ENCODE measurements around the gene TMUB2.
A peak's percentile ranks its signal among the peaks of the same experiment; 100 is the strongest.

TMUB2 gene

GRCh38 chr17:44203731-44204440 is 17.1 kb downstream of the TMUB2 start:
- peak; percentile 26 for DNase-seq

DNA sequence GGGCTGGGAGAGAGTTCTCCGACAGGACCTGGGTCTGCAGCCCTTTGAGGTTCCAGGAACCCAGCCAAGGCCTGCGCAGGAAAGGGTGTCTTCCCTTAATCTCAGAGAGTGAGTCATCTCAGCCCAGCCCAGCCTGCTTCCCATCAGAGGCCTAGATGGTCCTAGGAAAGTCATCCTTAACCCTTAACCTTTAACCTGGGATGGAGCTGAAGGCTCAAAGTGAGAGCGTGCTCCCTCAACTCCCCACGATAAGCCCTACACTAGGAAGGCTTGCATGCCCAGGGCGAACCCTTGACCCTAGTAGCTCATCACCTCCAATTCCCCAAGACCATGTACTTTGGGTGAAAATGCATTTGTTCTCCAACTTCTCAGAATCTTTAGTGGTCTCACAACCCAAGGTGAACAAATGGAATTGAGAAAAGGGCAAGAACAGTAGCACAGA is 17.7 kb downstream of the TMUB2 start:
- no peak for DNase-seq

DNA sequence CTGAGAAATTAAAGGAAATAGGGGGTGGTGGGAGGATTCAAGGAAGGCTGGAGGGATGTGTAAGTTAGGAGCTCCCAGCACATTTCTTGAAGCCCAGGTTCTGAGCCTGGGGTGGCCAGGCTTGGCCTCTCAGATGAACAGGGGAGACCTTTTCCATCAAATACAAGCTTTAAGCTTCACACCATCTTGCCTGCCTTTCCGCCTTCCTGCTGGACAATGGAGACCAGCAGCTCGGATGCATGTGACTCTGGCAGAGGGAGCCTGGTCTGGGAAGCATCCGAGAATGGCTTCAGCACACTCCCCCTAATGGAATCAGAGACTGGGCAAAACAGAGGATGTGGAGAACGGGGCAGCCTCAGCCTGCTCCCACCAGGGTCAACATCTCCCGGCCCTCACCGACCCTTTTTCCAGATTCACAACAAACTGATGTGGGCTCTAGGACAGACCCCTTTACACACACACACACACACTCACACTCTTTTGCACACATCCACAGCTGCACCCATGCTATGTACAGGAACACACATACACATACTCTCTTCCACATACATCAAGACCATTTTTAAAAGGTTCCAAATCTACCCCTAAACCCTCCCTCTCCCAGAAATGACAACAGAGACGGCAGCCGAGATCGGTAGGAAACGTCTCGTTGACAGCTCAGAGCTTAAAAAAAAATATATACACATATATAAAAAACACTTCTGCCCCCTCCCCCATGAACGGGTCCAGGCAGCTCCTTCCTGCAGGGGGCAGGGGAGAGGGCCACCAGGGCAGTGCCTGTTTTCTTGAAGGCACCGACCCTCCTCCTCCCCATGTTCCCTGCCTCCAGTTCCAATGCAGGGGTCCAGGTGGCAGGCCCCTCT is 19.4 kb downstream of the TMUB2 start:
- DNase-seq, result no peak

GRCh38 chr17:44206825-44207155 is 20.0 kb downstream of the TMUB2 start:
- DNase-seq, result no peak

DNA sequence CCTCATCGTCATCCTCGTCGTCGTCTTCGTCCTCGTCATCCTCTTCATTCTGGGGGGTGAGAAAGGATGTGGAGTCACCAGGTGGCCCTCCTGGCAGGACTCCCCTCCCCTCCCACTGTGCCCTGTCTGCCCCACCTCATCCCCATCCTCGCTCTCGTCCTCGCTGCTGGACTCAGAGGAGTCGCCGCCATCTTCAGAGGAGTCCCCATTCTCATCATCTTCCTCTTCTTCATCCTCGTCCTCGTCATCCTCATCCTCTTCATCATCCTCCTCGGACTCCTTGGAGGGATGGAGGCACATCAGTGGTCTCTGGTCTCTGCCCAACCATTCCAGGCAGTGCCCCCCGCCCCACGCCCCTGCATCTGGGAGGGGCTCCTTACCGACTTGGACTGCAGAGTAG is 20.5 kb downstream of the TMUB2 start:
- DNase-seq, result no peak

DNA sequence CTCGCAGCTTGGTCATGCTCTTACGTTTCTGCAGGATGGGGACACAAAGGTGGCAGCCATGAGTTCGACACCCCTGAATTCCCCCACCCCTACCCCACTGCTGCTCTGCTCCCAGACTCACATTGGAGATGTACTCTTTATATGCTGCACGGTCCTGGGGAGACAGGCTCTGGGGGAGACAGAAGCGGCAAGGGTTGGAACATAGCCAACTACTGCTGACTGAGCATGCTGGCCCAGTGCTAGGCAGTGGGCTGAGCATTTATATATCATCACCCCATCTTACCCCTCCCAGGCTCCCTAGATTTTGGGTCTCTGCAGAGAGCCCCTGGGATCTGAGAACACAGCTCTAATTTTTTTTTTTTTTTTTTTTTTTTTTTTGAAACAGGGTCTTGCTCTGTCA is 21.0 kb downstream of the TMUB2 start:
- DNase-seq, result no peak

DNA sequence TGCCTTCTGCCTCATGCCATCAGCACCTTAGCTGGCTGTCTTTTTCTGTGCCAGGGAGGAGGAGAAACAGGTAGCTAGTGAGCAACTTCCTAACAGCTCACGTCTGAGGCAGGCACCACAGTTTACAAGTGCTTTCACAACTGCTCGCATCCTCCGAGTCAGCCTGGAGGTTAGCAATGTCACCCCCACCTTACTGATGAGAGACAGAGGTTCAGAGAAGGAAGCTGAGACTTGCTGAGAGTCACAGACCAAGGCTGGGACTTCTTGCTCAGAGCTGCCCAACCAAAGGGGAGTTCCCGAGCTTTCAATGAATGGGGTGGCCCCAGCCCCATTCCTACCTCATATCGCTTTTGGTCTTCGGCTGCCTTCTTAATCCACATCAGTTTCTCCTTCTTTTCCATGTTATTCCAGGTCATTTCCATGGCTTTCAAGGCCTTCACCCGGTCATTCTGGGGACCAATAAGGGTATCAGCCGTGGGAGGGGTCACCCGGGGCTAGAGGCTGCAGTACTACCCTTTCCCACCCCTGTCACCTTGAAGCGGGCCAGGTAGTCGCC is 23.1 kb downstream of the TMUB2 start:
- DNase-seq, result peak; percentile 45

DNA sequence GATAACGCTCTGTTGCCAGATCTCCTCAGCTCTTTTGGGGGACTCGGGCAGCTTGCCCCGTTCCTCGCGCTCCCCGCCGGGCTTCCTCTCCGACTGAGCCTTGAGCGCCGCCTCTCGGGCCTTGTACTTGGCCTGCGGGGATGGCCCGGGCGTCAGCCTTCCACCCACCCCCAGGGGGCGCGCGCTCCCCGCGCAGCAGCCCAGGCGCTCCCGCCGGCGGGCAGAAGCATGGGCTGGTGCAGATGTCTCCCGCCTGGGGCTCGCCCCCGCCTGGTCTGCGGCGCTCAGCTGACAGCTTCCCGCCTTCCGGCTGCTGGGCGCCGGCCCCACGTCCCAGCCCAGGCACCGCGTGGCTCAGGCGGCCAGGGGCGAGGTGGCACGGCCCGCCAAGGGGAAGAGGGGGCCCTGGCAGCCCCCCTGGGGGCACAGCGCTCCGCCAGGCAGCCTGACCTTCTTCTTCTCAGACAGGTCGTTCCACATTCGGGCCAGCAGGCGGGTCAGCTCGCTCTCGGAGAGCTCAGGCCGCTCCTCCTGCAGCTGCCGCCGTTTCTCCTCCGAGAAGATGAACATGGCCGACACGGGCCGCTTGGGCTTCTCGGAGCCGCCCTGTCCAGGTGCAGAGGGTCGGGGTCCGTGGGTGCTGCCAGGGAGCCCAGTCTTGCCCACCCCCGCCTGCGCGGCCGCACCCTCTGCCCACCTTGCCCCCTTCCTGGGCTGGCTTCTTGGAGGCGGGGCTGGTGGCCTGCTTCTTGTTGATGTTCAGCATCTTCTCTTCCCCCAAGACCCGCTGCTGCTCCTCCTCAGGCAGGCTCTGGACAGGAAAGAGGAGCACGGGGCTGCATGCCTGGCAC is 23.8 kb downstream of the TMUB2 start:
- peak; percentile 62 for DNase-seq

- no peak for DNase-seq
Measured at GRCh38 chr17:44211281-44212265, 24.8 kb downstream of the TMUB2 start.

DNA sequence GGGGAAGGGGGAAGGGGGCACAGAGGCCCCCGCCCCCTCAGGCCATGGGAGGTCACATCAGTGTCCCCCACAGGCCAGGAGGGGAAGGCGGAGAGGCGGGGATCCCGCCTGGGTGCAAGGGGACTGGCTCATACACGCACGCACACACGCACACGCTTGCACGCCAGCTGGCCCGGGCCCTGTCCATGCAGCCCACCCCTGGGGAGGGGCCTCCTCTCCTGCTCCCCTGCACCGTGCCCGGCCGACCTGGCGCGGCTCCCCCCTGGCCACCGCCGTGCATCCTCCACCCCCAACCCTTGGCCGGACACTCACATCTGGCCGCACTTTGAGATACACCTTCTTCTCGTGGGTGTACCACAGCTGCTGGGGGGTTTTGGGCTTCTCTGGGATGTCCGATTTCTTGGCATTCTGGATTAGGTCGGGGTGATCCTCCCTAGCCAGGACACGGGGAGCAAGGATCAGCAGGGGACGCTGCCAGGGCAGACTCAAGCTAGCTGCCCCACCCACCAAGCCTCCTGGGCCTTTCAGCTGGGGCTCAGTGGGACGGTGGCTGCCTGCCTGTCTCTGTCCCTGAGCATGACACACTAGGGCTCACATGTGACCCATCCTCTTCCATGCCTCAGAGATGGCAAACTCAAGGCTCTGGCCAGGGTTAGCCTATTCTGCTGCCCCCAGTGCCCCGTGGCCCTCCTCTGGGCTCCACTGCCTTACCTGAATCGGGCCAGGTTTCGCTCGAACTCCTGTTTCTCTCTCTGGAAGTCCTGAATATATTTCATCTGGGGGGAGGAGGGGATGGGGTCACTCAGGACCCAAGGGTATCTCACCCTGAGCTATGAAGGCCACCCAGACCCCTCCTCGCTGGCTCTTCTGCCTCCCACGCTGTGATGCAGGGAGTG is 26.0 kb downstream of the TMUB2 start:
- no peak for DNase-seq

DNA sequence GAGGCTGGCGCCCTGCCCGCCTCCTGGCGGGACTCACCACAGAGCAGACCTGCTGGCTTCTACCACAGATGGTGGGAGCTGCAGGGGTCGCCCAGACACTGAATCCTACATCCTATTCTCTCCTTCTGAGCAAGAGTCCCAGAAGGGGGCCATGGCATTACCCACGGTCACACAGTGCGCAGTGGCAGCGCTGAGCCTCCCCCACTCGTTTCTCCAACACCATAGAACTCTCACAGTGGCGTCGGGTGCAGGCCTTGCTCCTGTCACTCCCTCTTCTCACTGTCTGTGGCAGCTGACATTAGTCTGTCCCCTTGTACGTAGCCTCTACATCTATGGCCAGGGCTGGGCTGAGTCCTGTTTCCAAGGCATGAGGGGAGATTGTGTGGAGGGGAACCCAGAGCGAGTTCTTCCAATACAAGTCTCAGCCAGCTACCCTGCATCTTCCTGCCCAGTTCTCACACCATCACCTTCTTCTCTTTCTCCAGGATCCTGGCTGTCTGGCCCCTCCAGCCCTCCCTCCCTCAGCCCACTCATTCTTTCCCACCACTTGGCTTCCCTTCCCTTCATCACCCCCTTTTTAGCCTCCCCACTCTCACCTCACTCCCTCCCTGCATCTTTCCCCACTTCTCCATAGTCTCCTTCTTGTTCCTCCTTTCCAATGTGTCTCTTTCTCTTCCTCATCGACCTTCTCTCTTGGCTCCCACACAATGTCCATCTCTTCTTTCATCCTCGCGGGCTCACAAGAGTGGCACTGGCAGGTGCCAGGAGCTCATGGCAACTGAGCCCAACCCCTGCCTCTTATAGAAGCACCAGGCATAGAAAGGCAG is 26.8 kb downstream of the TMUB2 start:
- no peak for DNase-seq

GRCh38 chr17:44214230-44214494 is 27.4 kb downstream of the TMUB2 start:
- DNase-seq, result no peak

- no peak for DNase-seq
Measured at GRCh38 chr17:44214896-44215295, 28.1 kb downstream of the TMUB2 start.

GRCh38 chr17:44216173-44216572 is 29.4 kb downstream of the TMUB2 start:
- DNase-seq, result no peak

DNA sequence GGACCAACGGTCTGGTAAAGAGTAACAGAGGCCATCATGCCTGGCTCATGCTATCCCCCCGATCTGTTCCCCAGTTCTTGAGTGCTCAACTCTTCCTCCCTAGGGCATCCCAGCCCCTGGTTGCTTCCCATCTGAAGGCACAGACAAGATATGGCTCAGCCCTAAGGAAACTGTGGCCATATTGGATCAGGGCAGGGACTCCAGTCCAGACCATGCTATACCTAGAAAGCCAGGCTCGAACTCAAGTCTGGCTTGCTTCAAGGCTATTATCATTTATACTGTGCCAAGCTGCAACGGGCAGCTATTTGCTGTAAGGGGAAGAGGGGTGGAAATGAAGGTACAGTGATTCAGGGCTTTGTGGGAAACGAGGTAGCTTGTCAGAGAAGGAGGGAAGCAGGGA is 29.9 kb downstream of the TMUB2 start:
- no peak for DNase-seq

GRCh38 chr17:44217738-44218343 is 31.1 kb downstream of the TMUB2 start:
- DNase-seq, result no peak

GRCh38 chr17:44218344-44219107 is 31.8 kb downstream of the TMUB2 start:
- DNase-seq, result peak; percentile 79

- DNase-seq, result peak; percentile 68
Measured at GRCh38 chr17:44219108-44219615, 32.4 kb downstream of the TMUB2 start.
